Measurements from ENCODE around the gene TSC22D3.

GRCh38 chrX:107725761-107726555 lies 49.6 kb downstream of the TSC22D3 start:
- TF ChIP-seq, protein P1, sequence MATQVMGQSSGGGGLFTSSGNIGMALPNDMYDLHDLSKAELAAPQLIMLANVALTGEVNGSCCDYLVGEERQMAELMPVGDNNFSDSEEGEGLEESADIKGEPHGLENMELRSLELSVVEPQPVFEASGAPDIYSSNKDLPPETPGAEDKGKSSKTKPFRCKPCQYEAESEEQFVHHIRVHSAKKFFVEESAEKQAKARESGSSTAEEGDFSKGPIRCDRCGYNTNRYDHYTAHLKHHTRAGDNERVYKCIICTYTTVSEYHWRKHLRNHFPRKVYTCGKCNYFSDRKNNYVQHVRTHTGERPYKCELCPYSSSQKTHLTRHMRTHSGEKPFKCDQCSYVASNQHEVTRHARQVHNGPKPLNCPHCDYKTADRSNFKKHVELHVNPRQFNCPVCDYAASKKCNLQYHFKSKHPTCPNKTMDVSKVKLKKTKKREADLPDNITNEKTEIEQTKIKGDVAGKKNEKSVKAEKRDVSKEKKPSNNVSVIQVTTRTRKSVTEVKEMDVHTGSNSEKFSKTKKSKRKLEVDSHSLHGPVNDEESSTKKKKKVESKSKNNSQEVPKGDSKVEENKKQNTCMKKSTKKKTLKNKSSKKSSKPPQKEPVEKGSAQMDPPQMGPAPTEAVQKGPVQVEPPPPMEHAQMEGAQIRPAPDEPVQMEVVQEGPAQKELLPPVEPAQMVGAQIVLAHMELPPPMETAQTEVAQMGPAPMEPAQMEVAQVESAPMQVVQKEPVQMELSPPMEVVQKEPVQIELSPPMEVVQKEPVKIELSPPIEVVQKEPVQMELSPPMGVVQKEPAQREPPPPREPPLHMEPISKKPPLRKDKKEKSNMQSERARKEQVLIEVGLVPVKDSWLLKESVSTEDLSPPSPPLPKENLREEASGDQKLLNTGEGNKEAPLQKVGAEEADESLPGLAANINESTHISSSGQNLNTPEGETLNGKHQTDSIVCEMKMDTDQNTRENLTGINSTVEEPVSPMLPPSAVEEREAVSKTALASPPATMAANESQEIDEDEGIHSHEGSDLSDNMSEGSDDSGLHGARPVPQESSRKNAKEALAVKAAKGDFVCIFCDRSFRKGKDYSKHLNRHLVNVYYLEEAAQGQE (IDR thresholded peaks at IDR 0.05; ENCODE audit: insufficient read depth in 1 of 2, low read depth in 2 of 2, low read length in 2 of 2): no peak
- no peak for TF ChIP-seq TAF1 (IDR thresholded peaks at IDR 0.05; ENCODE audit: borderline replicate concordance, insufficient read depth, low read length)
- no peak for TF ChIP-seq POLR2AphosphoS5 (IDR thresholded peaks at IDR 0.05; ENCODE audit: low read depth, low read length)
- TF ChIP-seq SIN3A (IDR thresholded peaks at IDR 0.05; ENCODE audit: borderline replicate concordance, insufficient read depth, low read length): no peak
- TF ChIP-seq FOXP2 (optimal IDR thresholded peaks at IDR 0.05; ENCODE audit: borderline replicate concordance, extremely low read depth, extremely low read length, insufficient read depth): no peak

Data from PFSK-1 (cell line).